Nephron progenitor cell (in vitro differentiated cells): ENCODE data around the gene WDSUB1.

Source experiments
- DNase-seq: peaks from one replicate; pipeline ENCODE4 v3.0.0; 2021
- H3K27ac Mint-ChIP-seq: 2 replicates; pipeline ENCODE4 v1.8.0; 2021; ENCODE audit warnings: mild to moderate bottlenecking, moderate library complexity, mixed read lengths
- H3K27me3 Mint-ChIP-seq: 2 replicates; pipeline ENCODE4 v1.8.0; 2021; ENCODE audit warnings: mild to moderate bottlenecking, low read depth, mixed read lengths; ENCODE audit not compliant: poor library complexity
- H3K36me3 Mint-ChIP-seq: 2 replicates; pipeline ENCODE4 v1.8.0; 2021; ENCODE audit warnings: low read depth, mixed read lengths
- H3K4me1 Mint-ChIP-seq: 2 replicates; pipeline ENCODE4 v1.8.0; 2021; ENCODE audit warnings: mixed read lengths
- H3K4me3 Mint-ChIP-seq: 2 replicates; pipeline ENCODE4 v1.8.0; 2021; ENCODE audit warnings: mild to moderate bottlenecking, moderate library complexity, mixed read lengths
- H3K9me3 Mint-ChIP-seq: 2 replicates; pipeline ENCODE4 v1.8.0; 2021; ENCODE audit warnings: mild to moderate bottlenecking, moderate library complexity, mixed read lengths
- CTCF ChIP-seq: fragments of 200-600 bp; sonication (generic); IDR thresholded peaks from 2 replicates; pipeline ENCODE4 v1.5.0; 2021; ENCODE audit warnings: antibody characterized with exemption

The WDSUB1 gene

GRCh38 chr2:159225025-159226016, 61.2 kb downstream of the WDSUB1 start:
- no peak for DNase-seq
- H3K36me3 Mint-ChIP-seq, result peaks cover 76% of the 10 kb centered on the region
- no peaks in the 10 kb centered on the region for H3K9me3 Mint-ChIP-seq
- H3K4me1 Mint-ChIP-seq, result peaks cover 14% of the 10 kb centered on the region
- H3K4me3 Mint-ChIP-seq, result no peak overlapping the region
- peaks cover 3% of the 10 kb centered on the region for H3K27me3 Mint-ChIP-seq
- peak overlapping the region; percentile 92 for H3K27ac Mint-ChIP-seq
- no peak for TF ChIP-seq CTCF

GRCh38 chr2:159224061-159224813, 62.3 kb downstream of the WDSUB1 start:
- H3K36me3 Mint-ChIP-seq, result peaks cover 74% of the 10 kb centered on the region
- no peak for TF ChIP-seq CTCF
- peaks cover 14% of the 10 kb centered on the region for H3K4me1 Mint-ChIP-seq
- DNase-seq, result no peak
- H3K27ac Mint-ChIP-seq, result peak overlapping the region; percentile 92
- peaks cover 3% of the 10 kb centered on the region for H3K27me3 Mint-ChIP-seq
- H3K4me3 Mint-ChIP-seq, result no peak overlapping the region
- H3K9me3 Mint-ChIP-seq, result no peaks in the 10 kb centered on the region

GRCh38 chr2:159219394-159219998, 67.0 kb downstream of the WDSUB1 start:
- Mint-ChIP-seq H3K4me1 (peaks cover 4% of the 10 kb centered on the region), H3K27ac (no peak overlapping the region), H3K27me3 (peaks cover 3% of the 10 kb centered on the region), H3K4me3 (no peak overlapping the region), H3K9me3 (no peaks in the 10 kb centered on the region), H3K36me3 (peaks cover 91% of the 10 kb centered on the region)
- DNase-seq, result no peak
- TF ChIP-seq CTCF, result no peak

GRCh38 chr2:159218389-159218788, 68.1 kb downstream of the WDSUB1 start:
- H3K27me3 Mint-ChIP-seq, result no peaks in the 10 kb centered on the region
- H3K4me1 Mint-ChIP-seq, result no peaks in the 10 kb centered on the region
- no peaks in the 10 kb centered on the region for H3K9me3 Mint-ChIP-seq
- no peak overlapping the region for H3K4me3 Mint-ChIP-seq
- no peak for TF ChIP-seq CTCF
- H3K27ac Mint-ChIP-seq, result no peak overlapping the region
- peaks cover 90% of the 10 kb centered on the region for H3K36me3 Mint-ChIP-seq
- no peak for DNase-seq

- H3K36me3 Mint-ChIP-seq, result peaks cover 93% of the 10 kb centered on the region
- no peaks in the 10 kb centered on the region for H3K4me1 Mint-ChIP-seq
- H3K9me3 Mint-ChIP-seq, result no peaks in the 10 kb centered on the region
- DNase-seq, result no peak
- no peak overlapping the region for H3K27ac Mint-ChIP-seq
- no peak for TF ChIP-seq CTCF
- no peak overlapping the region for H3K4me3 Mint-ChIP-seq
- H3K27me3 Mint-ChIP-seq, result no peaks in the 10 kb centered on the region
These were observed 68.8 kb downstream of the WDSUB1 start for GRCh38 chr2:159217676-159218075.
